G401.6 (cell line): ENCODE measurements around the gene GRIN3A.
"Not testable (repeated sequence)": the region's sequence is repeated elsewhere in the genome, so short reads cannot be mapped to it uniquely, and the experiment has no call there.

Experiments
- FAIRE-seq: peaks from 2 replicates; lab custom pipeline; 2012; peaks lifted over from hg19 to GRCh38; lab: Jason Lieb, UNC

GRIN3A gene

DNA sequence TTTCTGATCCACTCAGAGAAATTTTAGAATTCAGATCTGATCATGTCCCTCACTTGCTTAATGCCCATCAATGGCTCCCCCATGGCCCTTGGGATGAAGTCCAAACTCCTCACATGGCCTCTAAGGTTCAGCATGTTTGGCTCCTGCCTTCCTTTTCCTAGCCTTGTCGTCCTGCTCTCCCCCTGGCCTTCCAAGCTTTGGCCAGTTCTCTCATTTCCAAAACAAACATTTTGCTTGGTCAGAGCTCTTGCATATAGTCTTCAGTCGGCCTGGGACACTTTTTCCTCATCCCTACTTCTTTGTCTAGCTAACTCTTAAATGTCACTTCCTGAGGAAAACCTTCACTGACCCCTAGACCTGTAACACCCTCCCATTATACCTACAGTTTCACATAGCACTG lies 106.6 kb downstream of the GRIN3A start:
- FAIRE-seq = no peak

DNA sequence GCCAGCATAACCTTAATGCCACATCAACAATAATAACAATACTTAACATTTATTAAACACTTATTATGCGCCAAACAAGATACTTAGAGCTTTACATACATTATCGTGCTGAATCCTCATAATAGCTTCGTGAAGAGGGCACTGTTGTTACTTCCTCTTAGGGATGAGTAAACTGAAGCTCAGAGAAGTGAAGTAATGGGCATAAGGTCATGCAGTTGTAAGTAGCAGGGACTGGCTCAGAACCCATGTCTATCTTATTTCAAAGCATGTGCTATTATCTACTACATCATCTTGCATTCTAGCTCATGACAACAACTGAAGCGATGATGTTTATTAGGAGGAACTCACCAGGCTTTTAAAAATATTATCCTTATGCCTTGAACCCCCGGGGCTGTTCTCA lies 108.8 kb downstream of the GRIN3A start:
- FAIRE-seq = no peak

- no peak for FAIRE-seq
Measured at GRCh38 chr9:101628173-101628572, 110.3 kb downstream of the GRIN3A start.

- no peak for FAIRE-seq
Measured at GRCh38 chr9:101626295-101626694, 112.2 kb downstream of the GRIN3A start.

- no peak for FAIRE-seq
Measured at GRCh38 chr9:101625876-101626275, 112.6 kb downstream of the GRIN3A start.

DNA sequence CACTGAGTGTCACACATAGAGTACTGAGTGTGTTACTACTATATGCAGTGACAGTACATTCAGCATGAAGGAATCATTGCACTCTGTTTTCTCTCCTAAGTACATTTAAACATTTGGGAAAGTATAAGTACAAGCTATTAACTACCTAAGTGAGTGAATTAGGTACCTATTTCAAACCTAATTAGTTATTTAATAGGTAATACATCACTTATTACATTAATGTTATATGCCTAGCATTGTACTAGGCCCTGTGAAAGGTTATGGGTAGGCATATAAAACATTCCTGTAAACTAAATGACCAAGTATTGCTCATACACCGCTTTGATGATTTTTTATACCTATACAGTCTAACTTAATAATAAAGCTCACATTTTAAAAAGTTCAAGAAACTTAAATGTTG lies 118.0 kb downstream of the GRIN3A start:
- no peak for FAIRE-seq

DNA sequence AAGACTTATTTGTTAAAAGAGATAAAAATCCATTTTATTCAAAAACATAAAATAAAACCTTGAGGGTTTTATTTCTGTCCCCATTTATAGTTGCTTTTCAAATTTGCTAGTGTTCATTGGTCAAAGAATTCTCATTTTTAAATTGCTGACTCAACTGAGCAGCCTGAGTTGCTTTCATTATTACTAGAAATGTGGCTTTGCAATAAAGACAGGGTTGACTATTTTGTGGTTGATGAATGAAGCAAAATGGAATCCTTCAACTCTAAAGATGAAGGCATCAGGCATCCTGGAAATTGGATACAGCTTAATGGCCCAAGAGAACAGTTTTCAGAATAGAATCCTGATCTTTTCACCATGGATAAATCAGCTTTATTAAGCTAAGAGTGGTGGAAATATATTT lies 119.7 kb downstream of the GRIN3A start:
- FAIRE-seq = no peak

DNA sequence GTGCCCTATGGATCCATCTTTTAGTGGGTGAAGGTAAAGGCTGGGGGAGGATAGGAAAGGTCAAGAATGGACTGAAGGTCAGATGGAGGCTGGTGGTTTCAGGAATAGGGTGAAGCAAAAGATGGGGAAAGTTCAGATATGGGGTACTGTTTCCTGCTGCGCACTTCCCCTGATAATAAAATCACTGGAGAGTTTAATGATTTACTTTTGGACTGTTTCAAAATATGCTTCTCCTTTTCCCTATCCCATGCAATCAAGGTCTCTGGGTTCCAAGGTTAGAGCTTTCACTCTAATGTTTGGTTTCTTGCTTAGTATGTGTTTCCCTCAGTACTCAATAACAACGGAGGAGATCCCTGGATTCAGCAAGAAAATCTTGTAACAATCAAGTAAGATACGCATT lies 132.9 kb downstream of the GRIN3A start:
- no peak for FAIRE-seq

DNA sequence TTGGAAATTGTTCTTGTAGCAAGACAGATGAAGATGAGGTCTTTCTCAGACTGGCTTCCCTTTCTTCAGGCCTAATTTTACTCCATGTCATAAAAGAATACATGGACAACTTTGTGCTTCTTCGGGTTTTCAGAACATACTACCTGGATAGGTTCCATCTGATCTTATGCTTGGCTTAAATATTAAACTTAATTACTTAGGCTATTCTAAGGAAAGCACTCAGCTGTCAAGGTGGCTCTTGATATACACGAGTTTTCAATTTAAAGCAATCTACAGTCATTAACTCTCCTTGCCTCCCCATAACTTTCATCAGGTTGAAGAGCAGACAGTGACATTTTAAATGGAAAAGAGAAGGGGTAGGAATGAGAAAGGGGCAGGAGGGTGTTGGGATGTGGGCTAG lies 134.2 kb downstream of the GRIN3A start:
- no peak for FAIRE-seq

DNA sequence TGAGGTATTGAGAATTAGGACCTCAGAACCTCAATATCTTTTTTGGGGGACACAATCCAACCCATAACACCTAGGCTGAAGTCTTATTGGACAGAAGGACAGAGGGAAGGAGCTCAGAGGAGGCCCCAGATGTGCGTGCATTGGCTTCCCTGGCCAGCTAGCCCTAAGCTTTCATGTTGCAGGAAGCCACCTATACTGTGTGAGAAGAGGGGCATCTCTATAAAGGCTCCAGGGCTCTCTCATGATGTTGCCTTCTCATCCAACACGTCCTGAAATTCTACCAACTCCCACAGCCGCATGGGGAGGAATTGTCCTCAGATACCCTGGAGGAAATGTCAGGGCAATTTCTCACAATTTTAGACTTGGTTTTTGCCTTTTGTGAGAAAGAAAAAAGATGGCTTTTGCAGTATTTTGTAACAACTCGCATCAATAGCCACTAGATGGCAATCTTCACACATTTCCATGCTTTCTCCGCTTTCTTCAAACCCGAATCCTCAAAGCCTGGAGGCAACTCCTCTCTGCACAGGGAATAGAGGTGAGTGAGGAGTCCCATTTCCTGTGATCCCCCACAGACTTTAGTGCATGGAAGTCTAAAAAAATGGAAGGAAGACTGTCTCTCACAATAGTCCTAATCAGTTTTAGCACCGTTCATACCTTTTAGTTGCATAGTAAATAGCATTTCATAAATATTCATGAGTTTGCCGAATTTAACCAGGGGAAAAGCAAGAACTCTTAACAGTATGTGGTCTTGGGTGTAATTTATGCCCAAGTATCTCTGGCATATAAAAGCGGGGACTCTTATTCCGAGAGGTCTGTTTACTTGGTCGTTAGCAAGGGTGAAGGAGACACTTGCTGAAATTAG lies 136.3 kb downstream of the GRIN3A start:
- peak; percentile 88 for FAIRE-seq

- FAIRE-seq = no peak
Measured at GRCh38 chr9:101594796-101595195, 143.7 kb downstream of the GRIN3A start, which contains the start of gene PPP3R2. TSS of gene PPP3R2 (minus strand) at chr9:101594969. CDS start at chr9:101594921, 48 bp downstream.

GRCh38 chr9:101593345-101593744 lies 145.1 kb downstream of the GRIN3A start:
- no peak for FAIRE-seq

GRCh38 chr9:101592788-101593187 lies 145.7 kb downstream of the GRIN3A start:
- no peak for FAIRE-seq

- no peak for FAIRE-seq
Measured at GRCh38 chr9:101591787-101592446, 146.5 kb downstream of the GRIN3A start.

DNA sequence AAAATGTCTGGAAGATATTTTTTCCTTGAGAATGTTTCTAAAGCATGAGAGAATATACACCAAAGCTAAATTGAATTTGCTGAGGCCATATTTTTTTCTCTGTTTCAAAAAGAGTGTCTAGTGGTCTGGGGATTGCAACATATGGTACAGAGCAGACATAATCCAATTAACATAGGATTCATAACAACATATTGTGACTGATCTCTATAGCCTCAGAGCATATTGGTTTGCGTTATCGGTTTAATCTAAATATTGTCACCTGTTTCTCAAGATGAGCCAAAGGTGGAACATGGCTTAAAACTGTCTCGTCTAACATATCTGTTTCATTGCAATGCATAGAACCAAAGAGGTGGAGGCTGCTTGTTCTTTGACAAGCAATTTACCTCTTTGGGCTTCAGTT lies 147.5 kb downstream of the GRIN3A start:
- FAIRE-seq = no peak

GRCh38 chr9:101590074-101590473 lies 148.4 kb downstream of the GRIN3A start:
- not testable (repeated sequence) for FAIRE-seq

DNA sequence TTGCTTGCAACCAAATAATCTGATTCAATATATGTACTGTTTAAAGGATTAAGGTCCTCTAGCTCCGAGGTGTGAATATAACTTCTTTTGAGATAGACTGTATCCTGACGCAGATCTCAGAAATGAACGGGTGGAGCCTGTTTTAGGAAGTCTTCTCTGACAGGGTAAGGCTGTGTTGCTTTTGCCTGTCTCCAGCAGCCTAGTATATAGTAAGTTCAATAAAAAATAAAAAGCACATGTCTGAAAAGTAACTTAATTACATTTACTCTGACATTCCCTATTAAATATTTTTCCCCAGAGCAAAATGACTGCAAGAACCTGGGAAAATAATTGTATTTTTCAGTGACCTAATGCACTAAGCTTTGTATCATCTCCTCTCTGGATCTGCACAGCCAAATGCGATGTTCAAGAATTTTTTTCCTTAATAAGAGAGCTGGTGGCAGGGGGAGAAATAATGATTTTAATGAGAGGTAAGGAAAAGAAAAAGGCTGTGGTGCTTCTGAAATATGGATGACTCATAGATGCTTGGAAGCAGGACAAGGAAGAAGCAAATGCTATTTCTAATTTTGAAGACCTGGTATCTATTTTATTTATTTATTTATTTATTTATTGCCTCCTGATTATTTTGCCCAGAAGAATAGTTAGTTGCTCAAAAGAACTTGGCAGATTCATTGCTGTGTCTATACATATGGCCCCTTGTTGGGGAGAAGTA lies 151.0 kb downstream of the GRIN3A start:
- no peak for FAIRE-seq

DNA sequence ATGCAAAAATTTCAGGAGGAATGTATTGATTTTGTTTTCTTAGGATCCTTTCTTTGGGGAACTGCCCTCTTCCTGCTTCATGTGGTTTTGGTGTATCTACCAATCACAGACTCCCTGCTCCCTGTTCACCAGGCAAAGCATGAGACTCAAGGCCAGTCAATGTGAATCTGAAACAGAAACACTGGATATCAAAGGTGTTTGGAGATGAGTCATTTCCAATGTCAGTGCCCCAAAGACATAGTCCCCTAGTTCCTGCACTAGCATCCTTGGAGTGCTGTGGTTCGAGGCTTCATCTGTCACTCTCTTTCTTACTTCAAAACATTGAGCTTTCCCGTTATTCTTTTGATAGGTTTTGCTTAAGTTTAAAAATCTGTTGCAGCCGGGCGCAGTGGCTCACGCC lies 151.8 kb downstream of the GRIN3A start:
- no peak for FAIRE-seq

- no peak for FAIRE-seq
Measured at GRCh38 chr9:101585740-101586139, 152.7 kb downstream of the GRIN3A start.

GRCh38 chr9:101582553-101582952 lies 155.9 kb downstream of the GRIN3A start:
- no peak for FAIRE-seq

GRCh38 chr9:101579711-101580545 lies 158.5 kb downstream of the GRIN3A start:
- FAIRE-seq = no peak

DNA sequence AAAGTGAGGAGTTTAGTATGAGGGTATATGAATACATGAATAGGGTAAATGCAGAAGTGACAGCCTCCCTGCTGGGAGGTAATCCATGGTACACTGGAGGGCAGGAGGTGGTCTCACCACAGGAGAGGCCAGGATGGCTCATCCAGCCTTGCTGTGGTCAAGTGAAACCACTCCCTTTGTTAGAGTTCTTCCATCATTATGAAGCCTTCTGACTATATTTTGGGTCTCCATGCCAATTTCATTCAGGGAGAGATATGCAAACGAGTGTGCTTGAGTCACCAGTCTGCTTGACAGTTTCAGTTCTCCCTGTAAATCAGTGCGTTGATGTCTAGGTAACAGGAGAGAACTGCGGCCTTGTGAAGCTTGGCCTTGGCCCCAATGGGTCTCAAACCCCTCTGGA lies 160.1 kb downstream of the GRIN3A start:
- FAIRE-seq = no peak
